ENCODE data around the gene PSMF1.
"Not testable (repeated sequence)": the region's sequence is repeated elsewhere in the genome, so short reads cannot be mapped to it uniquely, and the experiment has no call there.

Gene PSMF1

GRCh38 chr20:1215386-1216170 is 97.2 kb downstream of the PSMF1 start:
- DNase-seq (ENCODE audit: low read depth in 2 of 2), result peak; percentile 58 to 74

DNA sequence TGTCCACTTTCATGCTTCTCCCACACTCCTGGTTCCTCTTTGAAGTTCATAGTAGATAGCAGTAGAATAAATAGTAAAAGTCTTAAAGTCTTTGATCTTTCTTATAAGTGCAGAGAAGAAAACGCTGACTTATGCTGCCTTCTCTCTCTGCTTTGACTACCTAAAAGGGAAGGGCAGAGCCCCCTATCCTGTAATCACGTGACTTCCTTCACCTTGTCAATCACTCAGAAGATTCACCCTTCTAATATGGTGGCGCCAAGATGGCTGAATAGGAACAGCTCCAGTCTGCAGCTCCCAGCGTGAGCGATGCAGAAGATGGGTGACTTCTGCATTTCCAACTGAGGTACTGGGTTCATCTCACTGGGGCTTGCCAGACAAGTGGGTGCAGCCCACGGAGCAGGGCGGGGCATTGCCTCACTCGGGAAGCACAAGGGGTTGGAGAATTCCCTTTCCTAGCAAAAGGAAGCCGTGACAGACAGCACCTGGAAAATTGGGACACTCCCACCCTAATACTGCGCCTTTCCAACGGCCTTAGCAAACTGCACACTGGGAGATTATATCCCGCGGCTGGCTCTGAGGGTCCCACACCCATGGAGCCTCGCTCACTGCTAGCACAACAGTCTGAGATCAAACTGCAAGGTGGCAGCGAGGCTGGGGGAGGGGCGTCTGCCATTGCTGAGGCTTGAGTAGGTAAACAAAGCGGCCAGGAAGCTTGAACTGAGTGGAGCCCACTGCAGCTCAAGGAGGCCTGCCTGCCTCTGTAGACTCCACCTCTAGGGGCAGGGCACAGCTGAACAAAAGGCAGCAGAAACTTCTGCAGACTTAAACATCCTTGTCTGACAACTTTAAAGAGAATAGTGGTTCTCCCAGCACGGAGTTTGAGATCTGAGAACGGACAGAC is 98.4 kb downstream of the PSMF1 start:
- DNase-seq (ENCODE audit: low read depth in 2 of 2), result not testable (repeated sequence)

Measured in stimulated activated CD4-positive, alpha-beta T cell treated with anti-CD3 and anti-CD28 coated beads, Interleukin-4, amount 100 ng/mL, for 48 hours (primary cell).